Mesendoderm (in vitro differentiated cells): ENCODE data around the gene CUX1.

ENCODE experiments used
- DNase-seq: peaks from one replicate; pipeline ENCODE4 v3.0.0; 2013
- H2AK5ac ChIP-seq: 2 replicates; pipeline ENCODE4 v1.6.1; 2013; ENCODE audit warnings: low read length, inconsistent platforms
- H2BK120ac ChIP-seq: 2 replicates; pipeline ENCODE4 v1.6.1; 2013; ENCODE audit warnings: low read depth, mild to moderate bottlenecking, low read length, moderate library complexity, mixed read lengths
- H2BK15ac ChIP-seq: replicated peaks from 2 replicates; pipeline ENCODE4 v1.6.1; 2013; ENCODE audit warnings: low read depth, mild to moderate bottlenecking, moderate library complexity
- H2BK5ac ChIP-seq: 2 replicates; pipeline ENCODE4 v1.6.1; 2013; ENCODE audit warnings: low read length, inconsistent platforms
- H3K18ac ChIP-seq: 2 replicates; pipeline ENCODE4 v1.6.1; 2013; ENCODE audit warnings: mild to moderate bottlenecking, low read length, mixed read lengths
- H3K23ac ChIP-seq: one replicate; pipeline ENCODE4 v1.6.1; 2013; ENCODE audit warnings: low read length
- H3K27ac ChIP-seq: 2 replicates; pipeline ENCODE4 v1.5.1; 2013; ENCODE audit warnings: low read depth, mild to moderate bottlenecking, inconsistent platforms, low read length, moderate library complexity
- H3K27me3 ChIP-seq: 2 replicates; pipeline ENCODE4 v1.6.1; 2013; ENCODE audit warnings: low read length, control low read depth, mild to moderate bottlenecking, inconsistent platforms; ENCODE audit not compliant: insufficient read depth, poor library complexity
- H3K36me3 ChIP-seq: 2 replicates; pipeline ENCODE4 v1.6.1; 2013; ENCODE audit warnings: low read length, inconsistent platforms; ENCODE audit not compliant: control insufficient read depth, insufficient read depth
- H3K4ac ChIP-seq: one replicate; pipeline ENCODE4 v1.6.1; 2013; ENCODE audit warnings: low read depth, mild to moderate bottlenecking, low read length, moderate library complexity
- H3K4me1 ChIP-seq: 2 replicates; pipeline ENCODE4 v1.6.1; 2013; ENCODE audit warnings: low read depth, low read length, inconsistent platforms; ENCODE audit not compliant: control insufficient read depth
- H3K4me2 ChIP-seq: 2 replicates; pipeline ENCODE4 v1.6.1; 2013; ENCODE audit warnings: low read length
- H3K4me3 ChIP-seq: 2 replicates; pipeline ENCODE4 v1.5.1; 2013; ENCODE audit warnings: mild to moderate bottlenecking, low read length
- H3K56ac ChIP-seq: one replicate; pipeline ENCODE4 v1.6.1; 2013; ENCODE audit warnings: low read length
- H3K79me1 ChIP-seq: 2 replicates; pipeline ENCODE4 v1.6.1; 2013; ENCODE audit warnings: low read length, inconsistent platforms
- H3K79me2 ChIP-seq: 2 replicates; pipeline ENCODE4 v1.6.1; 2013; ENCODE audit warnings: mild to moderate bottlenecking, low read length; ENCODE audit not compliant: control insufficient read depth, insufficient read depth
- H3K9ac ChIP-seq: 2 replicates; pipeline ENCODE4 v1.6.1; 2013; ENCODE audit warnings: low read length, inconsistent platforms
- H4K5ac ChIP-seq: one replicate; pipeline ENCODE4 v1.6.1; 2013; ENCODE audit warnings: low read length
- H4K8ac ChIP-seq: one replicate; pipeline ENCODE4 v1.6.1; 2013; ENCODE audit warnings: low read depth, mild to moderate bottlenecking, control low read depth, low read length, moderate library complexity
- WGBS: extraction: QIAGEN DNeasy Blood & Tissue Kit; methylation state at CpG from one replicate; pipeline ENCODE4 v1.1.7; 2013; ENCODE audit warnings: low lambda C conversion rate, missing lambda C conversion rate; ENCODE audit not compliant: insufficient coverage; ENCODE audit errors: extremely low coverage; 5-methylcytosine and 5-hydroxymethylcytosine counted together

CUX1 gene

GRCh38 chr7:101989101-101989500, 171.7 kb downstream of the CUX1 start:
- H3K56ac ChIP-seq, result no peak overlapping the region
- H3K36me3 ChIP-seq, result no peaks in the 10 kb centered on the region
- peaks cover 22% of the 10 kb centered on the region for H3K79me2 ChIP-seq
- H2BK120ac ChIP-seq, result no peak overlapping the region
- H3K79me1 ChIP-seq, result peaks cover 37% of the 10 kb centered on the region
- H3K4me3 ChIP-seq, result no peak overlapping the region
- no peak overlapping the region for H2BK15ac ChIP-seq
- H4K8ac ChIP-seq, result no peak overlapping the region
- no peak overlapping the region for H2AK5ac ChIP-seq
- no peak overlapping the region for H3K18ac ChIP-seq
- H2BK5ac ChIP-seq, result no peak overlapping the region
- H3K4me1 ChIP-seq, result no peaks in the 10 kb centered on the region
- H3K27ac ChIP-seq, result no peak overlapping the region
- no peak overlapping the region for H3K4me2 ChIP-seq
- H4K5ac ChIP-seq, result no peak overlapping the region
- no peak overlapping the region for H3K23ac ChIP-seq
- no CpG with 5 or more reads among the region's 20 CpGs for WGBS
- H3K9ac ChIP-seq, result no peak overlapping the region
- H3K27me3 ChIP-seq, result no peaks in the 10 kb centered on the region
- no peak for DNase-seq
- no peak overlapping the region for H3K4ac ChIP-seq

DNA sequence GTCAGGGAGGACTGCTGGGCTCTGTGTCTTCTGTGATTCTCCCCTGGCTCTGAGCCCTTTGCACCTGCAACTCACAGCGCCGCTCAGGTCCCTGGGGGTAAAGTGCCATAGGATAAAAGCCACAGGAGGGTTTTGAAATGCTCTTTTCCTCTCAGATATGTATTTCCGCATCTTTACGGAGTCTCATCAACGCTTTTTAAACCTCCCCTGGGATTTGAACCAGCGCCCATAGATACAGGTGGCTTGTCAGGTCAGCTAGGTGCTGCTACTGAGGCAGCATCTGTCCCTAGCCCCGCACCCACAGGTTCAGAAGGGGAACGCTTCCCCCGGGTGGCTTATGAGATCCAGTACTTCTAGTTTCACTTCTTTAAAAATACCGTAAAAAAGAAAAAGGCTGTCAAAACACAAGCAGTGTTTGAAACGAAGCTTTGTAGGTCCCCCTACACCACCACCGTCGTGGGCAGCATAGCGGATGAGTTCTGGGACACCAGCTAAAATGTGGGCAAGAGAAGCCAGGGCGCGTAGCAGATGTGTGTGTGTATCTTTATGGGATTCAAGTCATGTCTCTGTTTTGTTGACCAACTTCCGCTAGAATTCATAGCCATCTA, 173.5 kb downstream of the CUX1 start:
- Histone ChIP-seq H3K79me2 (peaks cover 15% of the 10 kb centered on the region), H2BK15ac (no peak overlapping the region), H3K4me1 (no peaks in the 10 kb centered on the region), H2AK5ac (no peak overlapping the region), H3K9ac (no peak overlapping the region), H3K79me1 (peaks cover 36% of the 10 kb centered on the region), H3K56ac (no peak overlapping the region), H3K4me2 (no peak overlapping the region), H3K18ac (no peak overlapping the region), H3K4me3 (no peak overlapping the region), H3K36me3 (no peaks in the 10 kb centered on the region), H2BK5ac (no peak overlapping the region), H4K5ac (no peak overlapping the region), H3K27ac (no peak overlapping the region), H3K4ac (no peak overlapping the region), H2BK120ac (no peak overlapping the region), H3K27me3 (no peaks in the 10 kb centered on the region), H4K8ac (no peak overlapping the region), H3K23ac (no peak overlapping the region)
- WGBS, result no CpG with 5 or more reads among the region's 17 CpGs
- DNase-seq, result no peak

GRCh38 chr7:101991860-101992259, 174.4 kb downstream of the CUX1 start:
- H4K8ac ChIP-seq, result no peak overlapping the region

DNA sequence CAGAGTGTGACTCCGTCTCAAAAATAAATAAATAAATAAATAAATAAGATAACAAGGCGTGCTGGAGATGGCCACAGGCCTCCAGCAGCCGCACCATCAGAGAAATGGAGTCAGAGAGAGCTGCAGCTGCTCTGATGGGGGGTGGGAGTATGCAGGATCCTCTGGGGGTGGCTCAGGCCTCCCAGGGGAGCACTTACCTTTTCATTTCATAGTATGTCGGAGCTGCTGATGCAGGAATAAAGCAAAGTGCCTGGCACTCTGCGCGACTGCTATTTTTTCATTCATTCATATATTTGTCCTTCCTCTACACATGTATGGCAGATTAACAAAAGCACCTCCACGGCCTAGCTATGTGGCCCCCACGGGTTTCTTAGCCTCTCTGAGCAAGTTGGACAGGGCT, 175.9 kb downstream of the CUX1 start:
- no CpG with 5 or more reads among the region's 8 CpGs for WGBS
- Histone ChIP-seq H3K23ac (no peak overlapping the region), H3K27me3 (no peaks in the 10 kb centered on the region), H2BK5ac (no peak overlapping the region), H3K56ac (no peak overlapping the region), H4K8ac (no peak overlapping the region), H2BK15ac (no peak overlapping the region), H3K4ac (no peak overlapping the region), H3K9ac (no peak overlapping the region), H2AK5ac (no peak overlapping the region), H3K27ac (no peak overlapping the region), H3K4me3 (no peak overlapping the region), H3K79me1 (peaks cover 34% of the 10 kb centered on the region), H3K4me2 (no peak overlapping the region), H3K18ac (no peak overlapping the region), H4K5ac (no peak overlapping the region), H3K4me1 (no peaks in the 10 kb centered on the region), H3K36me3 (no peaks in the 10 kb centered on the region), H3K79me2 (peaks cover 17% of the 10 kb centered on the region), H2BK120ac (no peak overlapping the region)
- DNase-seq, result no peak

More at GRCh38 chr7:101991860-101992259, 174.4 kb downstream of the CUX1 start:
- H3K4me1 ChIP-seq, result no peaks in the 10 kb centered on the region
- H3K27ac ChIP-seq, result no peak overlapping the region
- H2BK15ac ChIP-seq, result no peak overlapping the region
- no peak overlapping the region for H3K4me2 ChIP-seq
- H3K23ac ChIP-seq, result no peak overlapping the region
- H4K5ac ChIP-seq, result no peak overlapping the region
- peaks cover 13% of the 10 kb centered on the region for H3K79me2 ChIP-seq
- no peak overlapping the region for H3K18ac ChIP-seq
- no peak overlapping the region for H2AK5ac ChIP-seq
- WGBS, result no CpG with 5 or more reads among the region's 3 CpGs
- no peak overlapping the region for H2BK5ac ChIP-seq
- no peak overlapping the region for H2BK120ac ChIP-seq
- DNase-seq, result no peak
- H3K79me1 ChIP-seq, result peaks cover 35% of the 10 kb centered on the region
- no peak overlapping the region for H3K9ac ChIP-seq
- no peak overlapping the region for H3K56ac ChIP-seq
- H3K4ac ChIP-seq, result no peak overlapping the region
- no peaks in the 10 kb centered on the region for H3K36me3 ChIP-seq
- H3K27me3 ChIP-seq, result no peaks in the 10 kb centered on the region
- H3K4me3 ChIP-seq, result no peak overlapping the region

DNA sequence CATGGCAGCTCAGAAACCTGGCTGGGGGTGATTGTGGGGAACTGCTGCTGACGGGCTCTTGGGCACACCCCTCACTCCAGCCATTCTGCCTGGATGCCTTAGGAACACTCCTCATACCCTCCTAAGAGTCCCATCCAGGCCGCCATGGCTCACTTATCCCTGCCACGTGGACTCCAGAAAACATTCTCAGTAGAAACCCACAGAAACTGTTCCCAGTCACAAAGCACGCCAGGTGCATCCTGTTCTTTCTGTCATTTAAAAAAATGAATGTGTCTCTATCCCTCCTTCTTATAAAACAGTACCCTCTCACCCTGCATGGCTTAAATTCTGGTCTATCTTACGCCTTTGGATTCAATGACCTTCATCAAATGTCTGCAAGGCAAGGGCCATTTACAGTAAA, 177.7 kb downstream of the CUX1 start:
- no peak overlapping the region for H3K27ac ChIP-seq
- no peak overlapping the region for H3K56ac ChIP-seq
- H3K23ac ChIP-seq, result no peak overlapping the region
- no peak overlapping the region for H2BK15ac ChIP-seq
- H3K4me1 ChIP-seq, result no peaks in the 10 kb centered on the region
- H2AK5ac ChIP-seq, result no peak overlapping the region
- no peak overlapping the region for H2BK120ac ChIP-seq
- H3K36me3 ChIP-seq, result no peaks in the 10 kb centered on the region
- no peak overlapping the region for H3K4me2 ChIP-seq
- no peak overlapping the region for H3K18ac ChIP-seq
- no peak overlapping the region for H3K4ac ChIP-seq
- no peak overlapping the region for H4K8ac ChIP-seq
- no peaks in the 10 kb centered on the region for H3K27me3 ChIP-seq
- DNase-seq, result no peak
- no peak overlapping the region for H2BK5ac ChIP-seq
- no CpG with 5 or more reads among the region's 5 CpGs for WGBS
- H4K5ac ChIP-seq, result no peak overlapping the region
- H3K79me1 ChIP-seq, result peaks cover 22% of the 10 kb centered on the region
- no peak overlapping the region for H3K4me3 ChIP-seq
- peaks cover 16% of the 10 kb centered on the region for H3K79me2 ChIP-seq
- no peak overlapping the region for H3K9ac ChIP-seq

GRCh38 chr7:101996131-101996691, 178.8 kb downstream of the CUX1 start:
- H3K27ac ChIP-seq, result no peak overlapping the region
- no peaks in the 10 kb centered on the region for H3K4me1 ChIP-seq
- no peak overlapping the region for H3K4ac ChIP-seq
- peaks cover 21% of the 10 kb centered on the region for H3K79me1 ChIP-seq
- H2BK120ac ChIP-seq, result no peak overlapping the region
- H3K4me3 ChIP-seq, result no peak overlapping the region
- no peak overlapping the region for H3K4me2 ChIP-seq
- H3K9ac ChIP-seq, result no peak overlapping the region
- no peak overlapping the region for H3K18ac ChIP-seq
- H3K27me3 ChIP-seq, result no peaks in the 10 kb centered on the region
- H2BK5ac ChIP-seq, result no peak overlapping the region
- no peak overlapping the region for H2AK5ac ChIP-seq
- no peak for DNase-seq
- no peak overlapping the region for H3K56ac ChIP-seq
- 100% methylated on average over 1 of the region's 10 CpGs for WGBS
- no peak overlapping the region for H4K8ac ChIP-seq
- H3K36me3 ChIP-seq, result no peaks in the 10 kb centered on the region
- H2BK15ac ChIP-seq, result no peak overlapping the region
- no peak overlapping the region for H3K23ac ChIP-seq
- peaks cover 22% of the 10 kb centered on the region for H3K79me2 ChIP-seq
- no peak overlapping the region for H4K5ac ChIP-seq
